DND-41 (cell line): ENCODE results near the gene SYTL2.

ENCODE experiments used
- EZH2 ChIP-seq: IDR thresholded peaks from 3 replicates; pipeline ENCODE4 v1.6.1; 2012; ENCODE audit warnings: borderline replicate concordance, low read depth, mild to moderate bottlenecking, moderate library complexity, low read length, inconsistent platforms; ENCODE audit not compliant: severe bottlenecking
- TF ChIP-seq, protein P1 (sequence below): IDR thresholded peaks from 2 replicates; pipeline ENCODE4 v1.5.1; 2012; ENCODE audit warnings: borderline replicate concordance, low read length, moderate library complexity, mild to moderate bottlenecking; ENCODE audit not compliant: poor library complexity, severe bottlenecking; ENCODE audit errors: extremely low read depth

DNA sequence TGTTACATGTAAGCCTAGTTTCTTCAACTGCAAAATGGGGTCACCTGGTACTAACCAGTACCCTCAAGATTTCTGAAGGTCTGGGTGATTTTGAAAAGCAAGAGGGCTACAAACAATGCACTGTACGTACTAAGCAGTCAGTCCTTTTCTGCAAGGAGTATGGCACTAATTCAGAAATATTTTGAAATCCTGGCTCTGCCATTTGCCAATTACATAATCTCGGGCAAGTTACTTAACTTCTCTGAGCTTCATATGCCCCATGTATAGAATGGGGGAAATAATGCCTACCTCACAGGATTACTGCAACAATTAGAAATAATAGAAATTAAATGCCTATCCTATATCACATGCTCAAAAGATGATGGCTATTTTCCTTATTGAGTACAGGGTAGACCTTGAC lies 64.3 kb downstream of the SYTL2 start:
- TF ChIP-seq, protein P1, sequence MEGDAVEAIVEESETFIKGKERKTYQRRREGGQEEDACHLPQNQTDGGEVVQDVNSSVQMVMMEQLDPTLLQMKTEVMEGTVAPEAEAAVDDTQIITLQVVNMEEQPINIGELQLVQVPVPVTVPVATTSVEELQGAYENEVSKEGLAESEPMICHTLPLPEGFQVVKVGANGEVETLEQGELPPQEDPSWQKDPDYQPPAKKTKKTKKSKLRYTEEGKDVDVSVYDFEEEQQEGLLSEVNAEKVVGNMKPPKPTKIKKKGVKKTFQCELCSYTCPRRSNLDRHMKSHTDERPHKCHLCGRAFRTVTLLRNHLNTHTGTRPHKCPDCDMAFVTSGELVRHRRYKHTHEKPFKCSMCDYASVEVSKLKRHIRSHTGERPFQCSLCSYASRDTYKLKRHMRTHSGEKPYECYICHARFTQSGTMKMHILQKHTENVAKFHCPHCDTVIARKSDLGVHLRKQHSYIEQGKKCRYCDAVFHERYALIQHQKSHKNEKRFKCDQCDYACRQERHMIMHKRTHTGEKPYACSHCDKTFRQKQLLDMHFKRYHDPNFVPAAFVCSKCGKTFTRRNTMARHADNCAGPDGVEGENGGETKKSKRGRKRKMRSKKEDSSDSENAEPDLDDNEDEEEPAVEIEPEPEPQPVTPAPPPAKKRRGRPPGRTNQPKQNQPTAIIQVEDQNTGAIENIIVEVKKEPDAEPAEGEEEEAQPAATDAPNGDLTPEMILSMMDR = no peak
- TF ChIP-seq EZH2 = no peak
